Transverse colon (tissue), 4 donors: ENCODE data around the gene FA2H. TPM values are rescaled to one million over a fixed set of nuclear protein-coding genes. Genes with fewer than 3 reads are reported as not detected.

Experiments
- DNase-seq: peaks from one replicate; pipeline ENCODE4 v3.0.0-alpha.2; 2019
- H3K27ac ChIP-seq, 4 donors: fragments of 200-600 bp; sonication (generic); 2 replicates each; pipeline ENCODE4 v1.5.1; 2016 to 2018; ENCODE audit warnings: inconsistent platforms in 4 of 4
- H3K27me3 ChIP-seq: fragments of 200-600 bp; sonication (generic); 2 replicates; pipeline ENCODE4 v1.5.1; 2017; ENCODE audit warnings: inconsistent platforms
- H3K36me3 ChIP-seq, 4 donors: fragments of 200-600 bp; sonication (generic); 2 replicates each; pipeline ENCODE4 v1.5.1; 2017 to 2019; ENCODE audit warnings: inconsistent platforms in 4 of 4
- H3K4me1 ChIP-seq, 4 donors: fragments of 200-600 bp; sonication (generic); 2 replicates each; pipeline ENCODE4 v1.5.1; 2017 to 2020; ENCODE audit warnings: inconsistent platforms in 4 of 4
- H3K4me3 ChIP-seq, 4 donors: fragments of 200-600 bp; sonication (generic); 1 replicate in 1 of 4; 2 replicates in 3 of 4; pipeline versions ENCODE4 v1.5.1 to v1.6.1; 2017 to 2019; ENCODE audit warnings: inconsistent platforms in 4 of 4
- H3K9me3 ChIP-seq, 2 donors: fragments of 200-600 bp; sonication (generic); 2 replicates each; pipeline ENCODE4 v1.5.1; 2017 to 2019; ENCODE audit warnings: inconsistent platforms in 2 of 2
- EP300 ChIP-seq: sonication (generic); formaldehyde crosslinking; IDR thresholded peaks from one replicate; pipeline ENCODE4 v1.6.1; 2017; ENCODE audit warnings: antibody characterized with exemption, low read depth
- POLR2A ChIP-seq: fragments of 450-650 bp; IDR thresholded peaks from one replicate; pipeline ENCODE4 v1.6.1; 2016; ENCODE audit warnings: antibody characterized with exemption, mild to moderate bottlenecking, moderate library complexity
- POLR2AphosphoS5 ChIP-seq, 3 donors: sonication (generic); formaldehyde crosslinking; IDR thresholded peaks; one replicate each; pipeline ENCODE4 v1.6.1; 2016; ENCODE audit warnings: antibody characterized with exemption in 3 of 3
- WGBS, 2 donors: methylation state at CpG; one replicate each; pipeline ENCODE4 v1.1.5; 2018; ENCODE audit warnings: low coverage in 1 of 2; 5-methylcytosine and 5-hydroxymethylcytosine counted together
- in situ Hi-C, 4 donors: fragments of 200-750 bp; cut with MboI; loops; one replicate each; pipeline versions ENCODE4 v1.15.0 to v1.15.1; 2017; ENCODE audit warnings: low sequenced_read_pairs in 3 of 4, low pct_ligation_motif_present in 1 of 4, low pct_unique_long_range_greater_than_20kb in 1 of 4
- intact Hi-C: fragments of 100-400 bp; cut with DNase I; formaldehyde crosslinking; loops from one replicate; pipeline ENCODE4 v1.15.1; 2023; ENCODE audit warnings: low total_unique reads
- total RNA-seq, 4 donors: library from RNA; depleted of rRNA; stranded (reverse); fragments of >200 nt; gene quantifications; one replicate each; pipeline ENCODE4 v1.1.0, GENCODE V29; 2016
- TF ChIP-seq, protein P1 (sequence below), 5 experiments: fragments of 200-600 bp in 3 of 5; fragments of 450-650 bp in 2 of 5; sonication (generic) in 3 of 5; IDR thresholded peaks; 1 replicate in 2 of 5; 2 replicates in 3 of 5; pipeline ENCODE4 v1.5.1; 2016 to 2017; ENCODE audit warnings: antibody characterized with exemption in 5 of 5, inconsistent platforms in 3 of 5, mild to moderate bottlenecking in 2 of 5, moderate library complexity in 1 of 5

Gene FA2H
- total RNA-seq, 4 donors from 2014 or later, result 20.1 to 80.8 (median 36.8) TPM

DNA sequence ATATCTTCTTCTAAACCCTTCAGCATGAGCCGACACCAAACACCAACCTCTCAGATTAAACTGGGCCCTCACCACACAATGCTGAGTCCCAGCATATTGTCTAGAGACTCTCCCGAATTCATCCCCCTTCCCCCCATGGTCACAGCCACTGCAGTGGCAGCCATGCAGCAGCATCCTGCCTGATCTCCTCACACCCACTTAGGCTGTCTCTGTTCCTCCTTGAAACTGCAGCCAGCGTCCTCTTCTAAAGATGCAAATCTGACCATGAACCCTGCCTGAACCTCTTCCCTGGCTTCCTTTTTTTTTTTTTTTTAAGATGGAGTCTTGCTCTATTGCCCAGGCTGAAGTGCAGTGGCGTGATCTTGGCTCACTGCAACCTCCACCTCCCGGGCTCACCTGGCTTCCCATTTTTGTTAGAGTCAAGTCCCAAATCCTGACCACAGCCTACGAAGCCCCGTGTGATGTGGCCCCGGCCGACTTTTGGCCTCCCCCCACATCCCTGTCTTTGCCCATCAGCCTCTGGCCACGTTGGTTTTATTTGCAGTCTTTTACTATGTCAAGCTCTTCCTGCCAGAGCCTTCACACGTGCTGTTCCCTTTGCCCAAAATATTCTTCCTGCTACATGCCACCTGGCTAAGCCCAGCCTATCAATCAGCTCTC, 2.8 kb downstream of the FA2H start:
- in situ Hi-C loops (no loop called here), intact Hi-C loops (no loop called here)
- Histone ChIP-seq H3K4me1 (peaks cover 0 to 33% (median 11%) of the 10 kb centered on the region in 4 donors), H3K9me3 (no peaks in the 10 kb centered on the region), H3K27ac (no peak overlapping the region), H3K27me3 (peaks cover 26% of the 10 kb centered on the region), H3K36me3 (no peaks in the 10 kb centered on the region), H3K4me3 (no peak overlapping the region)
- WGBS, 2 donors, result 62 to 74% methylated on average over 10 to 11 of the region's 11 CpGs
- DNase-seq, result no peak
- TF ChIP-seq POLR2A (no peak), EP300 (no peak), POLR2AphosphoS5 (IDR thresholded peaks at IDR 0.05) (no peak)
- TF ChIP-seq, protein P1, sequence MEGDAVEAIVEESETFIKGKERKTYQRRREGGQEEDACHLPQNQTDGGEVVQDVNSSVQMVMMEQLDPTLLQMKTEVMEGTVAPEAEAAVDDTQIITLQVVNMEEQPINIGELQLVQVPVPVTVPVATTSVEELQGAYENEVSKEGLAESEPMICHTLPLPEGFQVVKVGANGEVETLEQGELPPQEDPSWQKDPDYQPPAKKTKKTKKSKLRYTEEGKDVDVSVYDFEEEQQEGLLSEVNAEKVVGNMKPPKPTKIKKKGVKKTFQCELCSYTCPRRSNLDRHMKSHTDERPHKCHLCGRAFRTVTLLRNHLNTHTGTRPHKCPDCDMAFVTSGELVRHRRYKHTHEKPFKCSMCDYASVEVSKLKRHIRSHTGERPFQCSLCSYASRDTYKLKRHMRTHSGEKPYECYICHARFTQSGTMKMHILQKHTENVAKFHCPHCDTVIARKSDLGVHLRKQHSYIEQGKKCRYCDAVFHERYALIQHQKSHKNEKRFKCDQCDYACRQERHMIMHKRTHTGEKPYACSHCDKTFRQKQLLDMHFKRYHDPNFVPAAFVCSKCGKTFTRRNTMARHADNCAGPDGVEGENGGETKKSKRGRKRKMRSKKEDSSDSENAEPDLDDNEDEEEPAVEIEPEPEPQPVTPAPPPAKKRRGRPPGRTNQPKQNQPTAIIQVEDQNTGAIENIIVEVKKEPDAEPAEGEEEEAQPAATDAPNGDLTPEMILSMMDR (IDR thresholded peaks at IDR 0.05), result no peak

DNA sequence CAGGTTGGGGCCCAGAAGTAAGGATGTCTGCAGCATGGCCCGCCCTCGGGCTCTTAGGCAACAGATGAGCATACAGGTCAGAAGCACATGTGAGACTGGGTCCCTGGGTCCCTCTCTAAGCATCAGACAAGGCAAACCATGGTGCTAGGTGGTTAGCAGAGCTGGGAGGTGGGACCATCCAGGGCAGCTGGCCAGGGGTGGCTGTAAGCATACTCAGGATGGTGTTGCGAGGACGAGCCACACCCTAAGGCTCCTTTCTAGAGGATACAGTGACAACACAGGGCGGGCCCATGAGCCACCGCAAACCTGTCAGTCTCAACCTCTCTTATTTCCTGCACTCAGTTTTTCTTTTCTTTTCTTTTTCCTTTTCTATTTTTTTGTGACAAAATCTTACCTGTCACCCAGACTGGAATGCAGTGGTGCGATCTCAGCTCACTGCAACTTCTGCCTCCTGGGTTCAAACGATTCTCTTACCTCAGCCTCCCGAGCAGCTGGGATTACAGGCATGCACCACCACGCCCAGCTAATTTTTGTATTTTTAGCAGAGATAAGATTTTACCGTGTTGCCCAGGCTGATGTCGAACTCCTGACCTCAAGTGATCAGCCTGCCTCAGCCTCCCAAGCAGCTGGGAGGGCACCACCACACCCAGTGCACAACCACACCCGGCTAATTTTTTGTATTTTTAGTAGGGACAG, 3.6 kb downstream of the FA2H start:
- peaks cover 0 to 33% (median 11%) of the 10 kb centered on the region in 4 donors for H3K4me1 ChIP-seq
- H3K27ac ChIP-seq, result no peak overlapping the region
- H3K36me3 ChIP-seq, result no peaks in the 10 kb centered on the region
- H3K4me3 ChIP-seq, result no peak overlapping the region
- peaks cover 26% of the 10 kb centered on the region for H3K27me3 ChIP-seq
- in situ Hi-C loops (no loop called here), intact Hi-C loops (no loop called here)
- TF ChIP-seq POLR2A (no peak), POLR2AphosphoS5 (IDR thresholded peaks at IDR 0.05) (no peak), EP300 (no peak)
- TF ChIP-seq, protein P1 (IDR thresholded peaks at IDR 0.05), result no peak
- no peaks in the 10 kb centered on the region for H3K9me3 ChIP-seq
- 70 to 72% methylated on average over 2 to 13 of the region's 13 CpGs for WGBS, 2 donors
- no peak for DNase-seq

DNA sequence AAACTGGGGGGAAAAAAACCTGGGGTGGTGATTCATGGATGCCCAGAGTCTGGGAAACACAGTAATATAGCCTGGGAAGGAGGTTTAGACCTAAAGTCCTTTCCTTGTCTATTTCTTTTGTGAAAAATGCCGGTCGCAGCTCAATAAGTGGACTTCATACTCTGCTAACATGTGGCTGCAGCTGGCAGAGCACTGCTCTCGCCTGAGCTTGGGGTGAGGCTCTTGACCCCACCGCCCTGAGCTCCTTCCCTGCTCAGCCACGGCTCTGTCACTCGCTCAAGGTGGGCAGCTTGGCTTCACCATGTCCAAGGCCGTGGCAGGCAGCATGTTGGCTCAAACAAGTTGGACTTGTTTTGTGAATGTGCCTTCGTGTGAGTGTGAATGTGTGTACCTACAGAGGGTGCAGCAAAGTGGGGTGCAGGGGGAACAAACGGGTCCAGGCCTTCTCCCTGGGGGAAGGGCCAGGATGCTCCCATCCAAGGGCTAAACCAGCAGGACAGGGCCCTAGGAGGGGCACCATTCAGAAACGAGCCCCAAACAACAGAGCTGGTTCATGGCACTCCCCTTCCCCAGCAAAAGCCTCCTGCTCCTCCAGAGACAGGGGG, 4.9 kb downstream of the FA2H start:
- peaks cover 19% of the 10 kb centered on the region for H3K27me3 ChIP-seq
- WGBS, 2 donors, result 68 to 74% methylated on average over 3 to 10 of the region's 10 CpGs
- no peak overlapping the region for H3K27ac ChIP-seq
- H3K36me3 ChIP-seq, result no peaks in the 10 kb centered on the region
- no peak for DNase-seq
- intact Hi-C loops, result no loop called here
- H3K4me1 ChIP-seq, result peaks cover 0 to 25% (median 6%) of the 10 kb centered on the region in 4 donors
- no peak overlapping the region for H3K4me3 ChIP-seq
- no peaks in the 10 kb centered on the region for H3K9me3 ChIP-seq
- no peak for TF ChIP-seq EP300
- TF ChIP-seq, protein P1 (IDR thresholded peaks at IDR 0.05), result no peak
- no peak for TF ChIP-seq POLR2AphosphoS5 (IDR thresholded peaks at IDR 0.05)
- TF ChIP-seq POLR2A, result no peak
- in situ Hi-C loops, result no loop called here

DNA sequence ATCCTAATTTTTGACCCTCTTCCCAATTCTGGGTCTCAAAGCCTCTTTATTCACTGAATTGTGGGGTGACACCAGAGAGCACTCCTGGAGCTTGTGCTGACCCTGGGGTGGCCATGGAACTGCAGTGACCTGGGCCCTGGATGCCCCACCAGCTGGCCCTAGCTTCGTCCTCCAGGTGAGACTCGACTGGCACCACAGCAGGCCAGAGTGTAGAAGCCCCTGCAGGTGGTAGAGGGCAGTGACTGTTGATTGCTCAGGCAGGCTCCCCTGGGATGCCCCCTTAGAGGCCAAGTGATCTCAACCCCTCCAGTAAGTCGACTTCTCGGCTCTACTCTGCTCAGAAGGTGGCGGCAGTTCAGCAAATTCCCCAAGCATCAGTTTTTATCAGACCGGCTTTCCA, 6.4 kb downstream of the FA2H start:
- H3K27ac ChIP-seq, result no peak overlapping the region
- no peaks in the 10 kb centered on the region for H3K9me3 ChIP-seq
- H3K27me3 ChIP-seq, result peaks cover 6% of the 10 kb centered on the region
- intact Hi-C loops, result no loop called here
- peaks cover 0 to 12% (median 0%) of the 10 kb centered on the region in 4 donors for H3K4me1 ChIP-seq
- in situ Hi-C loops, result no loop called here
- 82% methylated on average over 6 of the region's 6 CpGs; no CpG with 5 or more reads in 1 of the 2 donors for WGBS, 2 donors
- no peaks in the 10 kb centered on the region for H3K36me3 ChIP-seq
- TF ChIP-seq POLR2AphosphoS5 (IDR thresholded peaks at IDR 0.05) (no peak), POLR2A (no peak), EP300 (no peak)
- TF ChIP-seq, protein P1 (IDR thresholded peaks at IDR 0.05), result no peak
- no peak overlapping the region for H3K4me3 ChIP-seq
- no peak for DNase-seq
